ENCODE measurements around the gene CASP2.
"Not testable (repeated sequence)": the region's sequence is repeated elsewhere in the genome, so short reads cannot be mapped to it uniquely, and the experiment has no call there.

CASP2 gene

DNA sequence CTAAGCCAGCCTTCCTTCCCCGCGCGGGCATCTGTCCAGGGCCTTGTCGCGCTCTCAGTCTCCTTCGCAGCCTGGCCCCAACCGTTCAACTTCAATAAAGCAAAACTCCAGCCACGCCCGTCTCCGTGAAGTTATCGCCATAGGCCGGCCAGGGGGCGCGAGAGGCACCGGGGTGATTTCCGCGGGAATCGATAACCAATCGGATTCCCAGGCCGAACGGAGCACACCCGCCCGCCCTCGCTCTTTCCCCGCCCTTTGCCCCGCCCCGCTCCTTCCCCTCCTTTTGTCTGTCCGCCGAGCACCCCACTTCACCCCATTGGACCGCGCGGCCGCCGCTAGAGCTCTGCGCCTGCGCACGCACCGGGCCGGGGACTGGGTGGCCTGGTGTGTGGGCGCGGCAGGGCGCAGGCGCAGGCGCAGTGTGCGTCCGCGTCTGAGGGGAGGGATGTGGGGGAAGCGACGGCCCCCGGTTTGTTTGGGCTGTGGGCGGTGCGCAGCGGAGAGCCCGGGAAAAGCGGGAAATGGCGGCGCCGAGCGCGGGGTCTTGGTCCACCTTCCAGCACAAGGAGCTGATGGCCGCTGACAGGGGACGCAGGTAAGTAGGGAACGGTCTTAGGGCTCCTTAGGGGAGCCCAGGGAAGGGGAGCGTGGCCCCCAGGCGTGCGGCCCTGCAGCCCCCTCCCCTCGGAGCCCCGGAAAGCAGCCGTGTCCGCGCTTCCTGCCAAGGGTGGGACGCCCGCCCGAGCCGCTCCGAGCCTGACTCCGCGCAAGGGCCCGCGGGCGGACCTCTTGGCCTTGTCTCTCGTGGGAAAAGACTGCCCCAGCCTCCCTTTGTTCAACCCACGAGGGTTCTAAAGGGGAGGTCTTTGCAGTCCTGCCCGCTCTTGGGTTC is at the start of gene CASP2:
Gene CASP2 (plus strand): TSS at position 417 of the 892 bp plus-strand sequence. CDS start 105 bp downstream, at position 522.
- peak; percentile 94 to 96 for DNase-seq

DNA sequence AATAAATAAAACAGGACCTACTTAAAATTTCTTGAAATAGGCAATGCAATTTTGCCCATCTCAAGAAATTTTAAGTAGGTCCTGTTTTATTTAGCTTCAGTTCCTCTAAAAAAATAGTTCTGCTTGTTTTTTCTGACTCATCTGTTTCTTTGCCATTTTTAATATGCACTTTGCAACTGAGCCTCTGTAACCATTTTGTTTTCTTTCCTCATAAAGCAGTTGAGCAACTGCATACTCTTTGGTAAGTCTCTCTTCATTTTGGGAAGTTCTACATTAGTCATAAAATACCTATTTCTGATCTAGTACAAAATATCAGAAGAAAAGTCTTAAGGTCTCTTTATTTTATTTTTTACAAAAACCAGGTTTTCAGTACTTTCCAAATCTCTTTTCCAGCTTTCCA is 48.3 kb upstream of the CASP2 start:
- peak; percentile 25 to 42 for DNase-seq

DNA sequence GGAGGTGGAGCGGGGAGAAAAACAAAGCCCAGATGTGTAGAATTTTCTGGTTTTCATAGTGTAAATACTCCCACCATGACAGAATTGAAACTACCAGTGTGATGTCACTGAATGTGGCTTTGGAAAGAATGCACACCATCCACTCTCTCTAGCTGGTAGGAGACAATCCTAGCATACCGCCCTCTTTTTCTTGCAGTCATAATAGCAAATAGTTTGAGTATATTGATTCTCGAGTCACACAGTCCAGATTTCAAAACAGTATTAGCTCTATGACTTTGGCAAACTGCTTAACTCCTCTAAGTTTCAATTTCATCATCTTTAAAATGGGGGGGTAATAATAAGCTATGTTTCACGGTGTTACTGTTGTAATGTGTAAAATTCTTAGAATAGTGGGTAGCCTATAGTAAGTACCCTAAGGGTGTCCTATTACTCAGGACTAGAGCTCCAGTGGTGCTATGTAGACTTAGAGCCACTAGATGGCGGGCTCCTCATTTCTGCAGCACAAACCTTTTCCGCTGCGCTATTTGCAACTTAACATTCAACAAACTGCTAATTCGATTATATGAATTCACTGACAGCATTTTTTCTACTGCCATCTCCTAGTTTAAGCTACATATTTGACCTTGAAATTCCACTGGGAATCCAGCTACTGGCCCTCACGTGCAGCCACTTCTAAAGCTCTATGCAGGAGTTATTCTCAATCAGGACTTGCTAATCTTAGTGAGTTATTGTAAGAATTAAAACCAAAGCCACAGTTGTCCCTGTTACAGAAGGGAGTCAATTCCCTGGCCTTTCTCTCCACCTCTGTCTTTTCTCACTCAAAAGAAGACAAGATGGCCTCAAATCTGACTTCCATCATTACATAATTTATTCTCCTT is 47.6 kb upstream of the CASP2 start:
- DNase-seq = peak; percentile 87 to 89

DNA sequence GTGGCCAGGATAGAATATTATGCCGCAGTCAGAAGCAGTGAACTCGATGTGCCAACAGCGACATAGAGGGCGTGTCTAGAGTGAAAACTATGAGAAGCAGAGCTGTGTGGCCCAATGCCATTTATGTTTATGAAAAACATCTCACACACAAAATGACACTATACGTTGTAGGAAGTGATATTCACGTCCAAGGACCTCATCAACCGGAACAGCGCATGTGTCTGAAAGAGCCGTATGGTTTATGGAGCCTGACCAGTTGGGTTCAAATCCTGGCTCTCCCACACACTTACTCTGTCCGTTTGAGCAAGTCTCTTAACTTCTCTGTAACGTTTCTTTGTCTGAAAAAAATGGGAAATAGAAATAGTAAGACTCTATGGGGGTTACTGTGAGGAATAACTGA is 45.8 kb upstream of the CASP2 start:
- DNase-seq = no peak

DNA sequence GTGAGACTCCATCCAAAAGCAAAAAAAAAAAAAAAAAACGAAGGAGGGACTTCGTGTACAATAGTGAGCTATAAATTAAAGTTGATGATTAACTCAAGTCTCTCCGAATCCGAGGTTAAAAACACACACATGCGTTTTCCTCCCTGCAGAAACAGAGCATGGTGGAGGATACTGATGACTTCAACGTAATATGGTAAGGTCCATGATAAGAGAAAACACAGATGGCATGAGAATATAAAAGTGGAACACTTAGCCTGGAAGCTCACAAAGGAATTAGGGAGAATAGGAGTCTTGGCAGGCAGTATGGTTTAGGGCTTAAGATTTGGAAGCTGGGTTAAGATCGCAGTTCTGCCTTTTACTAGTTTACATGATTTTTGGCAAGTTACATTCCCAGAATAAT is 45.0 kb upstream of the CASP2 start:
- no peak for DNase-seq

DNA sequence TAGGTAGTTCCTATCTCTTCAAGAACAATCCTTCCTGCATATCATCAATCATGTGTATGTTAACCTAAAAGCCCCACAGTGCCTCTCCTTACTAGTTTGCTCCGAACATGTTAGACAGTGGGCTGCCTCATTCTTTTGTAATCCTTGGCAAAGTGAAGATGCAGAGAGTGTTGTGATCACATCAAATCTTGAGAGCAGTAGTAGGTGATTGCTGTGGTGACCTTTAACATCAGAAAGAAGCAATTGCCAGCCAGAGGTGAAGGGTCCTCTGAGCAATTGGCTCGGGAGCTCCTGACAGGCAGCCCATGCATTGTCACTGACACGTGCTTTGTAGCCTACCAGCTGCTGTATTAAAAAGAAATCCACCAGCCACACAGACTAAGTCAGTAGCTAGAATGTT is 44.5 kb upstream of the CASP2 start:
- no peak for DNase-seq

DNA sequence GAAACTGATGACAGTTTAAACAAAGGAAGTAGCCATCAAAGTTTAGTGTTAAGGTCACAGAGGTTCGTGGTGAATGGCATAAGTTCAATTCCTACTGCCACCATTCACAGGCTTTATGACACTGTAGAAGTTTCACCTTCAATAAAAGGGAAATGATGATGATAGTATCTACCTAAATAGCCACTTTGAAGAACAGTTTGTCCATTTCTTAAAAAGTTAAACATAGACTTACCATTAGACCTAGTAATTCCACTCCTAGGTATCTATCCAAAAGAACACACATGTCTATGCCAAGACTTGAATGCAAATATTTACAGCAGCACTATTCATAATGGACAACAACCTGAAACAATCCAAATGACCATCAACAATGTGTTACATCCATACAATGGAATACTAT is 43.8 kb upstream of the CASP2 start:
- no peak for DNase-seq

DNA sequence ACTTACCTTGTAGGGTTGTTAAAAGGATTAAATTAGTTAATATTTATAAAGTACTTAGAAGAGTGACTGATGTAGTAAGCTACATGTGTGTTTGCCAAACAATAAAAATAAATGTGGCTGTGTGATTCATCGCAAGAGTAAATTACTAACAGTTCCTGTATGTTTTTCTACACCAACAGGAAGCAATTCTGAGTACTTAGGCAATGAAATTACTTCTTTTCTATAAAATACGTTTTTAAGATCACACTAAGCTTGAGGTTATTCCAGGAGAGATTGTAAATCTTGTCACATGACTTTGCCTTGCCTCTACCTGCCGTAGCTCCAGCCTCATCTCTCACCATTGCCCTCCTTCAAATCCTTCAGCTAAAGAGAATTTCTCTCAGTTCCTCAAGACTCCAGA is 43.0 kb upstream of the CASP2 start:
- no peak for DNase-seq

DNA sequence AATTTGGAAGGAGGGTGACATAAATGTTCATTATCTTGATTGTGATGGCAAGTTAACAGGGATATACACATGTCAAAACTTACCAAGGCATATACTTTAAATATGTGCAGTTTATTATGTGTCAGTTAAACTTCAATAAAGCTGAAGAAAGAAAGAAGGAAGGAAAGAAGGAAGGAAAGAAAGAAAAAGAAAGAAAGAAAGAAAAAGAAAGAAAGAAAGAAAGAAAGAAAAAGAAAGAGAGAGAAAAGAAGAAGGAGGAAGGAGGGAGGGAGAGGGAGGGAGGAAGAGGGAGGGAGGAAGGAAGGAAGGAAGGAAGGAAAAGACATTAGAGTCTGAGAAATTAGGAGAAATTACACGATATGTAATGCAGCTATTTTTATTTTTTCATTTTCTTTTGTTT is 40.8 kb upstream of the CASP2 start:
- DNase-seq = no peak

DNA sequence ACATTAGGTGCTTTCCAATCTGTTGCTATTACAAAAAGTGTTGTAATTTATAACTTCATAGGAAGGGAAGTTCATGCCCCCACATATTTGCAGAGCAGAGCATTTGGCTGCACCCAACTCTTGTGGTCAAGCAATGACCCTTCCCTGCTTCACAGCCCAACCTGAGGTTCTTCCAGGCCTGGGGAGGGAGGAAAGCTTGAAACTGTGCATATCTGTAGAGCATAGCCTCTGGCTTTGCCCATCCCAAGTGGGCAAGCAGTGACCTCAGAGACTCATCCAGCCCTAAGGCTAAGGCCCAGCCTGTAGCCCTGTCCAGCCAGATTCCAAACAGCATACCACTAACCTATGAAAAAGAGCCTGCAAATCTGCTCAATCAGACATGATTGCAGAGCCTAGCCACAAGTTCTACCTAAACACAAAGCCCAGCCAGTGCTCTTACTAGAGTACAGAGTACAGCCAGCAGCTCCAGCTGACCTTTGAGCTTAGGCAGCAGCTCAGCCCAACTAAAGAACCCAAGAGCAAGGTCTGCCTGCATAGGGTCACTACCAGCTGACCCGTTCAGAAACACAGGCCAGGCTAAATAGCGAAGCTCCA is 39.3 kb upstream of the CASP2 start:
- no peak for DNase-seq

DNA sequence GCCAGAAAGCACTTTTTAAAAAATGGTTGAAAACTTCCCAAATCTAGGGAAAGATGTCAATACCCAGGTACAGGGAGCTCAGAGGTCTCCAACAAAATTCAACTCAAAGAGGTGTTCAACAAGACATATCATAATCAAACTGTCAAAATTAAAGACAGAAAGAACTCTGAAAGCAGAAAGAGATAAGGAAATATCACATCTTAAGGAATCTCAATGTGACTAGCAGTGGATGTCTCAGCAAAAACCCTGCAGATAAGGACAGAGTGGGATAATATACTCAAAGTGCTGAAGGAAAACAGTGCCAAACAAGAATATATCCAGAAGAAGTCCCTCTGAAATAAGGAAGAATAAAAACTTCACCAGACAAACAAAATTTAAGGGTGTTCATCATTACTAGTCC is 38.0 kb upstream of the CASP2 start:
- DNase-seq = no peak

DNA sequence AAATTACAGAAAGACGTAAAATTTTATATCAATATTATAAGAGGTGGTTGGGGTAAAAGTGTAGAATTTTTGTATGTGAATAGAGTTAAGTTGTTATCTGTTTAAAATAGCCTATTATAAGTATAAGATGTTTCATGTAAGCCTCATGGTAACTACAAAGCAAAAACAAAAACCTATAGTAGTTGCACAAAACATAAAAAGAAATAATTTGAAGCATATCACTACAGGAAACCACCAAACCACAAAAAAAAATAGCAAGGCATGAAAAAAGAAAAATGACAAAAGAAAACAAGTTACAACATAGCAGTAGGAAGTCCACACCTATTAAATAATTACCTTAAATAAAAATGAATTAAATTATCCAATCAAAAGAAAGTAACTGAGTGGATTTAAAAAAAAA is 37.3 kb upstream of the CASP2 start:
- no peak for DNase-seq

DNA sequence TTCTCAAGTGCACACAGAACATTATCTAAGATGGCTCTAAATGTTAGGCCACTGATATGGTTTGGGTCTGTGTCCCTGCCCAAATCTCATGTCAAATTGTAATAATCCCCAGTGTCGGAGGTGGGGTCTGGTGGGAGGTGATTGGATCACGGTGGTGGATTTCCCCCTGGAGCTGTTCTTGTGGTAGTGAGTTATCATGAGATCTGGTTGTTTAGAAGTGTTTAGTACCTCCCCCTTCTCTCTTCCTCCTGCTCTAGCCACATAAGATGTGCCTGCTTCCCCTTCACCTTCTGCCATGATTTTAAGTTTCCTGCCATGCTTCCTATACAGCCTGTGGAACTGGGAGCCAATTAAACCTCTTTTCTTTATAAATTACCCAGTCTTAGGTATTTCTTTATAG is 36.1 kb upstream of the CASP2 start:
- peak in 1 of 2 experiments; percentile 16 for DNase-seq

DNA sequence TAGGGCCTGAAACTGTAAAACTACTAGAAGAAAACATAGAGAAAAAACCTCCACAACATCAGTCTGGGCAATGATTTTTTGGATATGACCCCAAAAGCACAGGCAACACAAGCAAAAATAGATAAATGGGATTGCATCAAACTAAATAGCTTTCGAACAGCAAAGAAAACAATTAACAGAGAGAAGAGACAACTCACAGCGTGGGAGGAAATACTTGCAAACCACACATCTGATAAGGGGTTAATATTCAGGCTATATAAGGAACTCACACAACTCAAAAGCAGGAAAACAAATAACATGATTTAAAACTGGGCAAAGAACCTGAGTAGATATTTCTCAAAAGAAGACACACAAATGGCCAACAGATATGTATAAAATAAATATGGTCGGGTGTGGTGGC is 32.6 kb upstream of the CASP2 start:
- no peak for DNase-seq

DNA sequence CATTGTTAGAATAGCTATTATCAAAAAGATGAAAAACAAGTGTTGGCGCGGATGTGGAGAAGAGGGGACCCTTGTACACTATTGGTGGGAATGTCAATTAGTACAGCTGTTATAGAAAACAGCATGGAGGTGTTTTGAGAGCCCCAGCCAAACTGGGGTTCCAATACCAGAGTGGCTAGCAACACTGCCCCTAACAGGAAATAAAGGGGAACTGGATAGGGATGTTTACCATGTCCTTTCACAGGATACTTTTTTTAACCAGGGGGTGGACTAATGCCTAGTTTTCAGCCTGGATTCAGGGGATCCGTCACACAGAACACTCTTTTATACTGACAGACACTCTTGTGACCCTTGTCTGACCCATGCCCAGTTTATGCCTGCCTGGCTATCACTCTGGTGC is 31.8 kb upstream of the CASP2 start:
- peak; percentile 17 to 19 for DNase-seq

DNA sequence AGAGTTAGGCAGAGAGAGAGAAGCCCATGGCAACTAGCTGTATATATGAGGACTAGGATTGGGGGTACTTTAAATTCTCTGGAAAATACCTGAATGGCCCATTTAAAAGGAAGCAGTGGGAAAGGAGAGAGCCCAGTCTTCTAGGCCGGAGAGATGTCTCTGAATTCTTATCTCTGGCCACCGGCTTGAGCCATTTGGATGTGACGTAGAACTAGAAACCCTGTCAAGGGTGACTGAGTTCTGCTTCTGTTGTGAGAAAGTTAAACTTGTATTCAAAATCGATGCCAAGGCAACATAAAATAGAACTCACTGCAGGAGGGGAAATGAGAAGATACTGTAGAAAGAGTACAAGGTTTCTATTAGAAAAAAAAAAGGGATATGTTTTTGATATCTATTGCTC is 31.2 kb upstream of the CASP2 start:
- DNase-seq = no peak

DNA sequence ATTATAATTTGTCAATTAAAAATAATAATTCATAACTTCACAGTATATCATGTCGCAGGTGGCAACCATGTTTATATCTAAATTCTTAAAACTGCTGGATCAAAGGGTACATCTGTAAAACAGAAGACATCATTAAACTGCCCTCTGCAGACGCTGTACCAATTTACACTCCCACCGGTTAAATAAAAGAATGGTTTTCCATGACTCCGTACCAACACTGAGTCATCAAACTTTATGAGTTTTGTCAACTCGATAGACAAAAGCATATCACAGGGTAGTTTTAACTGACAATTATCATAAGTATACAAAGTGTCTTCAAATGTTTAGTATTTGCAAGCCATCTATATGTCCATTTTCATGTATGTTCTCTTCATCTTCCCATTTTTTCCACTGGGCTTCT is 30.6 kb upstream of the CASP2 start:
- DNase-seq = no peak

DNA sequence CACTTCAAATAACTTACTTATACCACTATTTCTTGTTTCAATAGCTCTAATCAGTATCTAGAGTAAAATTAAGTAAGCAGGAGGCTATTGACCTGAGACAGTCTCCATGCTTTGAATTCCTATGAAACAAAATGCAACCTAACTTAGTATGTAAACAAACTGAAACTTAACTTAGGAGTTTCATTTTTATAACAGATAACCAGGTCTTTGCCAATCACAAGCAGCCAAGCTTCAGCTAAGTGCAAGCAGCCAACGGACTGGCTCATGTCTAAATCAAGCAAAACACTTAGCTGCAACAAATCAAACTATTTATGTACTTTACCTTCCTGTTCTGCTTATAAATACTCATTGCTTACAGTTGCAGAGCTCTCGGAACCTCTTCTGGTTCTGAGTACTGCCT is 29.3 kb upstream of the CASP2 start:
- DNase-seq = no peak

DNA sequence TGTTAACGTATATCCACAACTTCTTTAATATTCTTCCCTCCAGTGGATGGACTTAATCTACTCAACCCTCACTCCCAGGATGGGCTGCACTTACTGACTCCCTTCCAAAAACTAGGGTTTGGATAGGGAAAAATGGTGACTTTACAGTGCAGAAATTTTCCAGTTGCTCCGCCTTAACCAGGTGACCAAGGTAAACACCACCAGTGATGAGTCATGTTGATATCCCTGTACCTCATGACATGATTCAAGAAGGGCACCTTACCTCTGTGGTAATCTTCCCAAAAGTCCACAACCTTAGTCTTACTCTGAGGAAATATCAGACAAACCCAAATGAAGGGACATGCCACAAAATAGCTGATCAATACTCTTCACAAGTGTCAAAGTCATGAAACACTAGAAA is 28.4 kb upstream of the CASP2 start:
- DNase-seq = no peak

DNA sequence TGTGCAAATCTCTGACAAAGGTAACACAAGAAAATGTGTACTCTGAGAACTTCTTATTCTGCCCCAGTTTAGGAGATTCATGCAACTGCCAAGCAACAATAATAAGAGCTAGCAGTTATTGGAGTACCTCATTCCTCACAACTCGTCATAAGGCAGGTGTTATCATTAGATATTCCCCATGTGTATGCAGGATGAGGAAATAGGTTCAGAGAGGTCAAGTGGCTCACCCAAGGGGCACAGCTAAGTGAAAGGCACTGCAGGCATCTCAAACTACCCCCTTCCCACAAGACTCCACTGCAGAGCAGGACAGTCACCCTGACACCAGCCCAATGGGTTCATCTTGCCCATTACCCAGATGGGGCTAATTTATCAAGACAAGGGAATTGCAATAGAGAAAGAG is 26.2 kb upstream of the CASP2 start:
- no peak for DNase-seq

DNA sequence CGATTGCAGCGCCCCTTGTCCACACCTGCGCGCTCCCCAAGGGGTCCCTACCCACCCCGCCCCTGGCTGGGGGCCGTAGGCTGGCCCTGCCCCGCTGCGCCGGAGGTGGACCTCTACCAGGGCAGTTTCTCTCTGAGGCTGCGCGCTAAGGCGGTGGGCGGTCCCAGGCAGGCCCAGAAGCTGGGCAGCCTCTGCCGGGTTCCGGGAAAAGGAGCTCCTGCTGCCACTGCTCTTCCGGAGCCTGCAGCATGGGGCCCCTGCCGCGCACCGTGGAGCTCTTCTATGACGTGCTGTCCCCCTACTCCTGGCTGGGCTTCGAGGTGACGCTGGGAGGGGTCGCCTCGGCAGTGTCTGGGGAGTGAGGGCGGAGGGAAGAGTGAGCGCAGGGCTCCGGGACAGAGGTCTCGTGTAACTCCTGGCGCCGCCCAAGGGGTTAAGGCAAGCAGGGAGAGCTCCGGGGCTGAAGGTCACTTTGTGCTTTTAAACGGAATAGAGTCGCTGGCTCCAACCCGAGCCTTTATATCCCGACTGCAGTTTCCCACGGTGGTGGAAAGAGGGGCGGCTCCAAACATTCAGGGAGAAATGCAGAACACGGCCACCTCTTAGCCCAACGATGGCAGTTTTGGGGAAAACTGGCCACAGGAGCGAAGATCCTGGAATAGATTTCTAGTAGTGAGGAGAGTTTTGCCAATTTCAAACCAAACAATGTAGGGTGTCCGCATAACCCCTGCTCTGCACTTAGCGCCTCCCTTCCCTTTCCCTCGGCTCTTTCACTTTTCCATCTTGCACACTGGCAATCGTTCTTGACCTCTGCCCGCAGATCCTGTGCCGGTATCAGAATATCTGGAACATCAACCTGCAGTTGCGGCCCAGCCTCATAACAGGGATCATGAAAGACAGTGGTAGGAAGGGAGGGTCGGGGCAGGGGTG is 24.6 kb upstream of the CASP2 start, which contains the start of gene GSTK1:
Gene GSTK1 (plus strand): TSS at position 176 of the 930 bp plus-strand sequence. CDS start 73 bp downstream, at position 249.
- DNase-seq = peak; percentile 71 to 72

DNA sequence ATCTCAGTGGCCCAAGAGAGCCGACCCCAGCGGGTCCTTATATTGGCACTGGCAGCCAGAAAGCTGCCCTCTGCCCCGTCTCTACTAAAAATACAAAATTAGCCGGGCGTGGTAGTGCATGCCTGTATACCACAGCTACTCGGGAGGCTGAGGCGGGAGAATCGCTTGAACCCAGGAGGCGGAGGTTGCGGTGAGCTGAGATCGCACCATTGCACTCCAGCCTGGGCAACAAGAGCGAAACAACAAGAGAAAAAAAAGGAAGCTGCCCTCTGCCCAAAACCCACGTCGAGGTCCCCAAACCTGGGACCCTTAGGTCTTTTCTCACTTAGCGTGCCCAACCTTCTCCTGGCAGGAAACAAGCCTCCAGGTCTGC is 24.0 kb upstream of the CASP2 start:
- not testable (repeated sequence) for DNase-seq

Measured in Kasumi-1 (cell line).